GM06990 (cell line): Measurements from ENCODE around the gene GALNT16.
A peak's percentile ranks its signal among the peaks of the same experiment; 100 is the strongest.

ENCODE experiments used
- DNase-seq: peaks from one replicate; pipeline ENCODE4 v3.0.0-alpha.2; 2011; ENCODE audit not compliant: insufficient read length; ENCODE audit errors: extremely low read depth
- H3K27me3 ChIP-seq: replicated peaks from 2 replicates; pipeline ENCODE4 v1.6.0; 2011; ENCODE audit warnings: low read length; ENCODE audit not compliant: control insufficient read depth, insufficient read depth
- H3K36me3 ChIP-seq: 2 replicates; pipeline ENCODE4 v1.5.1; 2011; ENCODE audit warnings: low read length; ENCODE audit not compliant: control insufficient read depth, insufficient read depth
- H3K4me3 ChIP-seq: replicated peaks from 2 replicates; pipeline ENCODE4 v1.5.1; 2011; ENCODE audit warnings: low read depth, mild to moderate bottlenecking, control low read depth, low read length
- TF ChIP-seq, protein P1 (sequence below): IDR thresholded peaks from 2 replicates; pipeline ENCODE4 v1.5.1; 2011; ENCODE audit warnings: low read length, control low read depth, mild to moderate bottlenecking, inconsistent platforms; ENCODE audit not compliant: insufficient read depth, poor library complexity, severe bottlenecking

Gene GALNT16

DNA sequence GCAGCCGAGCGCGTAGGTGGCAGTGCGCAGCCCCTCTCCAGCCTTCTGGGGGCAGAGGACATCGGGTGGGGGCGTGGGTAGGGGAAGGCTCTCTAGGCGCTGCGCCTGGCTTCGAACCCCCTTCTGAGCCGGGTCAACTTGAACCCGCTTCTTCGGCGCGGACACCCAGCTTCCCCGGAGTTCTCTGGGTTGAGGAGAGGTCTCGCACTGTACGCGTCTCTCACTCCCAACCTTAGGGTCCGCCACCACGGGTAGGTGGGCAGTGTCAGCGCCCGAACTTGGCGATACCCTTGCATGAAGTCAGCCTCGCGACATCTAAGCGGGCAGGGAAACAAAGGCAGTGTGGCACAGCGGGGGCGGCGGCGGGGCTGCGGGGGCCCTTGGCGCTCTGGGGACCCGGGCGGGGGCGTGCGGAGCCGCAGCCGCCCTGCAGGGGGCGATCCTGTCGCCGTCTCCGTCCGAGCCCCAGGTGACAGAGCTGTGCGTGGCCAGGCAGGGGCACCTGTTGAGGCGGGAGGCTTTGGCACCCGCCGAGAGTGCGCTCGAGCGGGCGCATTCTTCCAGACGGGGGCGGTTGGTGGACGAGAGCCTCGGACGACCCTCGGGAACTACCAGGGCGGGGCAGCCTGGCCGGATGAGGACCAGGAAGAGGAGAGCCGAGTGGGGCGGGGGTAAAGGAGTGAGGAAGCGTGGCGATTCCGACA lies 1.1 kb downstream of the GALNT16 start:
- Histone ChIP-seq H3K36me3 (no peaks in the 10 kb centered on the region), H3K27me3 (peaks cover 5% of the 10 kb centered on the region), H3K4me3 (peak overlapping the region; percentile 54)
- peak; percentile 55 for DNase-seq
- TF ChIP-seq, protein P1, sequence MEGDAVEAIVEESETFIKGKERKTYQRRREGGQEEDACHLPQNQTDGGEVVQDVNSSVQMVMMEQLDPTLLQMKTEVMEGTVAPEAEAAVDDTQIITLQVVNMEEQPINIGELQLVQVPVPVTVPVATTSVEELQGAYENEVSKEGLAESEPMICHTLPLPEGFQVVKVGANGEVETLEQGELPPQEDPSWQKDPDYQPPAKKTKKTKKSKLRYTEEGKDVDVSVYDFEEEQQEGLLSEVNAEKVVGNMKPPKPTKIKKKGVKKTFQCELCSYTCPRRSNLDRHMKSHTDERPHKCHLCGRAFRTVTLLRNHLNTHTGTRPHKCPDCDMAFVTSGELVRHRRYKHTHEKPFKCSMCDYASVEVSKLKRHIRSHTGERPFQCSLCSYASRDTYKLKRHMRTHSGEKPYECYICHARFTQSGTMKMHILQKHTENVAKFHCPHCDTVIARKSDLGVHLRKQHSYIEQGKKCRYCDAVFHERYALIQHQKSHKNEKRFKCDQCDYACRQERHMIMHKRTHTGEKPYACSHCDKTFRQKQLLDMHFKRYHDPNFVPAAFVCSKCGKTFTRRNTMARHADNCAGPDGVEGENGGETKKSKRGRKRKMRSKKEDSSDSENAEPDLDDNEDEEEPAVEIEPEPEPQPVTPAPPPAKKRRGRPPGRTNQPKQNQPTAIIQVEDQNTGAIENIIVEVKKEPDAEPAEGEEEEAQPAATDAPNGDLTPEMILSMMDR = peak; percentile 60

DNA sequence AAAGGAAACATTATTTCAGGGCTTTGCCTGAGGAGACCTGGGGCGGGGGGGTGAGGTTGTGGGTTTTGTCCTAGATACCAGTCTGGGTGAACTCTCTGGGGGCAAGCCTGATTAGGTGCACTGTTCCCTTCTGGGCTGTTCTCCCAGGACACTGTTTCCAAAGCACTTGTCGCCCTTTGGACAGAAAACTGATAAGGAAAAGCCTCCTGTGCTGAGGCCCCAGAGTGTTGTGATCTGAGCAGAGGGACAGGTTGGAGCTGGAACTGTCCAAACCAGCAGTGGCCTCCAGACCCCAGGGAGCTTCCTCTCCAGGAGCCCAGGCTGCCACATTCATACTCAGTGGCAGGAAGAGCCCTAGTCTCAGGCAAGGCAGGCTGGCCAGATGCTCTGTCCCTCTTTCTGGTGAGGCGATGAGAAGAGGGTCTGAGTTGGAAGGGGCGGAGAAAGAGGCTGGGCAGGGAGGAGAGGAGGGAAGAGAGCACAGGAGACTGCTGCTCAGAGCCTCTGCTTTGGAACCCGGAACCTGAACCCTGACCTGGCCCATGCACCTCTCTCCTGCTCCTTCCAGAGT lies 1.9 kb downstream of the GALNT16 start:
- TF ChIP-seq, protein P1 = no peak
- no peak overlapping the region for H3K4me3 ChIP-seq
- DNase-seq = no peak
- H3K36me3 ChIP-seq = no peaks in the 10 kb centered on the region
- H3K27me3 ChIP-seq = peaks cover 5% of the 10 kb centered on the region

DNA sequence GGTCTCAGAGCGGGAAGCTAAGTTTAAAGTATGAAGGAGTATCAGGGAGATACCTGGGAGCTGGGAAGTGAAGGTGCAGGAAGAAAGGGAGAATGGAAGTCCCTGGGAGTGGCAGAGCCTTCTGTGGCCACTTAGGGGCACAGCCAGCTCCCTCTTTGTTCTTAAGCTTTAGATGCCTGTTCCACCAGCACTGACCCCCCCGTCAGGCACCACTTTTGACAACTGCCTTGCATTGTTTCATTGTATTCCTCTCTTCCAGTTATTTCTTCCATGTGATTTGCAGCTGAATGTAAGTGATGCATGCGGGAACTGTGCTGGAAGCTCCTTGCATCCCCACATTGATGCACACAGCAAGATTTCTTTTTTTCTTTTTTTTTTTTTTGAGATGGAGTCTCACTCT lies 2.6 kb downstream of the GALNT16 start:
- peaks cover 5% of the 10 kb centered on the region for H3K27me3 ChIP-seq
- TF ChIP-seq, protein P1 = no peak
- no peaks in the 10 kb centered on the region for H3K36me3 ChIP-seq
- no peak for DNase-seq
- H3K4me3 ChIP-seq = no peak overlapping the region

DNA sequence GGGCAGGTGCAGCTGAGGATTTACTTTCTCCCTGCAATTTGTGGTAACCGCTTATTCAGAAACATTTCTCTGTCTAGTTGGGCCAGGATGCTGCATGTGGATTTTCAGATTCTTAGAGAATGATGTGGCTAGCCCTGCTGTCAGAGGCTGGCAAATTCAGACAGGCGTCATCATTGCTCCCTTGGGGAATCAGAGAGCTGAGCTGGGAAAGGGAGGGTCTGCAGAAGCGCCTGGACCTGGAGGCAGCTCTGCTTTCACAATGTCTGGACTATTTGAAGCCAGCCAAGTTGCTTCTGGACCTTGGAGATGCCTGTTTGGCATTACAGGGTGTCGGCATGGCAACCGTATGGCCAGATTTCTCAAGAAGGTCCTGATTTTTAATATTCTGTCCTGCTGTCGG lies 3.4 kb downstream of the GALNT16 start:
- TF ChIP-seq, protein P1 = no peak
- Histone ChIP-seq H3K4me3 (no peak overlapping the region), H3K36me3 (no peaks in the 10 kb centered on the region), H3K27me3 (peaks cover 6% of the 10 kb centered on the region)
- no peak for DNase-seq

DNA sequence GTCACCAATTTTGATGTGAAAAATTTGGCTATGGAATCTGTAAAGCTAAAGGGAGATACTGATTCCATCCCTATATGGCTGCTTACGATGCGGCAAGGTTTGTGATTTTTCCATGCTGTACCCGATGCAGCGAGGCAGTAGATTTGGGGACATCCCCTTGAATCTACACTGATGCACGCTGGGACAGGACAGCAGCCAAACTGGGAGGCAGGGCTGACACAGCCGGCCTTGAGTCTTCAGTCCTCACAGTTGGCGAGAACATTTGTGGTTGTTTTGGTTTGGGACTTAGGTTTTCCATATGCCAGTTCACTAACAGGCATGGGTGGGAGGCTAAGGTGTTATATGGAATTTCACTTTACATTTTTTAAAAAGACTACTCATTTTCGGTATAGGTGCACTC lies 3.8 kb downstream of the GALNT16 start:
- TF ChIP-seq, protein P1 = no peak
- no peak for DNase-seq
- Histone ChIP-seq H3K4me3 (no peak overlapping the region), H3K36me3 (no peaks in the 10 kb centered on the region), H3K27me3 (peaks cover 5% of the 10 kb centered on the region)
